Panc1 (cell line): ENCODE data around the gene COG8.

Experiments
- CTCF ChIP-seq: fragments of 450-650 bp; IDR thresholded peaks from 2 replicates; pipeline ENCODE4 v1.5.1; 2017; ENCODE audit warnings: mild to moderate bottlenecking
- TCF7L2 ChIP-seq: IDR thresholded peaks from 2 replicates; pipeline ENCODE4 v1.6.1; 2011; ENCODE audit warnings: mild to moderate bottlenecking, low read depth, low read length, inconsistent platforms

DNA sequence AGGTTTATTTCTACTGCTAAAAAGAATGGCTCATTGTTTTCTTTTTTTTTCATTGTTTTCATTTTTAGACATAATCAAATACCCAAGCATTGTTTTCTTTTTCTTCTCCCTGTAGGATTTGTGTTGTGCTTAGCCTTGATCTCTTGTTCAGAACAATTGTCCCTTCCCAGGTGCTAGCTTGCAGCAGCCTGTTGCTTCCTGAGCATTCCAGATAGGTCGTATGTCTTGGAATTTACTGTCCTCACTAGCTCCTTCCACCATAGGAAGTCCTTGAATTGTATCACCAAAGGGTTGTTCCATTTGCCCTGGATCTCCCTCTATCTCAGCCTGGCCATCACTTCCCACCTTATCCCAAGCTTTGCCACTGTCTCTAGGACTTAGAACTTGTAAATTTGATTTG lies 38.2 kb downstream of the COG8 start:
- TF ChIP-seq TCF7L2, result no peak
- no peak for TF ChIP-seq CTCF
